ENCODE data around the gene ACTR10.

- no peak for TF ChIP-seq RAD21 (IDR thresholded peaks at IDR 0.05; ENCODE audit: low read depth)
- no peak for TF ChIP-seq TEAD4 (IDR thresholded peaks at IDR 0.05)
- no peak for TF ChIP-seq MAX (IDR thresholded peaks at IDR 0.05)
- no peak for TF ChIP-seq NFIC (IDR thresholded peaks at IDR 0.05)
- TF ChIP-seq YY1 (IDR thresholded peaks at IDR 0.05; ENCODE audit: low read depth), result no peak
- TF ChIP-seq USF1 (IDR thresholded peaks at IDR 0.05), result no peak
- TF ChIP-seq EP300 (IDR thresholded peaks at IDR 0.05; ENCODE audit: borderline replicate concordance), result no peak
- TF ChIP-seq TAF1 (IDR thresholded peaks at IDR 0.05; ENCODE audit: low read depth), result no peak
These were observed 6.4 kb upstream of the ACTR10 start for GRCh38 chr14:58193542-58193941.

Measured in Ishikawa (cell line).